Mesendoderm (in vitro differentiated cells): Measurements from ENCODE around the gene SMC5. TPM values are rescaled to one million over a fixed set of nuclear protein-coding genes. Genes with fewer than 3 reads are reported as not detected.

Source experiments
- DNase-seq: peaks from one replicate; pipeline ENCODE4 v3.0.0; 2013
- H2AK5ac ChIP-seq: 2 replicates; pipeline ENCODE4 v1.6.1; 2013; ENCODE audit warnings: low read length, inconsistent platforms
- H2BK120ac ChIP-seq: 2 replicates; pipeline ENCODE4 v1.6.1; 2013; ENCODE audit warnings: low read depth, mild to moderate bottlenecking, low read length, moderate library complexity, mixed read lengths
- H2BK15ac ChIP-seq: replicated peaks from 2 replicates; pipeline ENCODE4 v1.6.1; 2013; ENCODE audit warnings: low read depth, mild to moderate bottlenecking, moderate library complexity
- H2BK5ac ChIP-seq: 2 replicates; pipeline ENCODE4 v1.6.1; 2013; ENCODE audit warnings: low read length, inconsistent platforms
- H3K18ac ChIP-seq: 2 replicates; pipeline ENCODE4 v1.6.1; 2013; ENCODE audit warnings: mild to moderate bottlenecking, low read length, mixed read lengths
- H3K23ac ChIP-seq: one replicate; pipeline ENCODE4 v1.6.1; 2013; ENCODE audit warnings: low read length
- H3K27ac ChIP-seq: 2 replicates; pipeline ENCODE4 v1.5.1; 2013; ENCODE audit warnings: low read depth, mild to moderate bottlenecking, inconsistent platforms, low read length, moderate library complexity
- H3K27me3 ChIP-seq: 2 replicates; pipeline ENCODE4 v1.6.1; 2013; ENCODE audit warnings: low read length, control low read depth, mild to moderate bottlenecking, inconsistent platforms; ENCODE audit not compliant: insufficient read depth, poor library complexity
- H3K36me3 ChIP-seq: 2 replicates; pipeline ENCODE4 v1.6.1; 2013; ENCODE audit warnings: low read length, inconsistent platforms; ENCODE audit not compliant: control insufficient read depth, insufficient read depth
- H3K4ac ChIP-seq: one replicate; pipeline ENCODE4 v1.6.1; 2013; ENCODE audit warnings: low read depth, mild to moderate bottlenecking, low read length, moderate library complexity
- H3K4me1 ChIP-seq: 2 replicates; pipeline ENCODE4 v1.6.1; 2013; ENCODE audit warnings: low read depth, low read length, inconsistent platforms; ENCODE audit not compliant: control insufficient read depth
- H3K4me2 ChIP-seq: 2 replicates; pipeline ENCODE4 v1.6.1; 2013; ENCODE audit warnings: low read length
- H3K4me3 ChIP-seq: 2 replicates; pipeline ENCODE4 v1.5.1; 2013; ENCODE audit warnings: mild to moderate bottlenecking, low read length
- H3K56ac ChIP-seq: one replicate; pipeline ENCODE4 v1.6.1; 2013; ENCODE audit warnings: low read length
- H3K79me1 ChIP-seq: 2 replicates; pipeline ENCODE4 v1.6.1; 2013; ENCODE audit warnings: low read length, inconsistent platforms
- H3K79me2 ChIP-seq: 2 replicates; pipeline ENCODE4 v1.6.1; 2013; ENCODE audit warnings: mild to moderate bottlenecking, low read length; ENCODE audit not compliant: control insufficient read depth, insufficient read depth
- H3K9ac ChIP-seq: 2 replicates; pipeline ENCODE4 v1.6.1; 2013; ENCODE audit warnings: low read length, inconsistent platforms
- H4K5ac ChIP-seq: one replicate; pipeline ENCODE4 v1.6.1; 2013; ENCODE audit warnings: low read length
- H4K8ac ChIP-seq: one replicate; pipeline ENCODE4 v1.6.1; 2013; ENCODE audit warnings: low read depth, mild to moderate bottlenecking, control low read depth, low read length, moderate library complexity
- WGBS: extraction: QIAGEN DNeasy Blood & Tissue Kit; methylation state at CpG from one replicate; pipeline ENCODE4 v1.1.7; 2013; ENCODE audit warnings: low lambda C conversion rate, missing lambda C conversion rate; ENCODE audit not compliant: insufficient coverage; ENCODE audit errors: extremely low coverage; 5-methylcytosine and 5-hydroxymethylcytosine counted together
- polyA plus RNA-seq, 2 experiments: library from polyadenylated mRNA; stranded (reverse); fragments of 200-250 nt; gene quantifications; one replicate each; pipeline ENCODE4 v1.2.3, GENCODE V29; 2013

Gene SMC5
- 20.1 TPM for polyA plus RNA-seq (2013, experiment 1 of 2)
- polyA plus RNA-seq (2013, experiment 2 of 2) = 19.0 TPM

- Histone ChIP-seq H3K18ac (peak within 1 kb of the TSS; percentile 81), H3K4me3 (peak within 1 kb of the TSS; percentile 87), H2AK5ac (no peak within 1 kb of the TSS), H2BK5ac (peak within 1 kb of the TSS; percentile 73), H3K4me2 (peak within 1 kb of the TSS; percentile 80), H3K23ac (no peak within 1 kb of the TSS), H3K79me2 (peaks cover 44% of the 10 kb centered on the region), H3K4me1 (peaks cover 2% of the 10 kb centered on the region), H4K8ac (no peak within 1 kb of the TSS), H3K4ac (peak within 1 kb of the TSS; percentile 40), H2BK120ac (peak within 1 kb of the TSS; percentile 6), H3K36me3 (peaks cover 1% of the 10 kb centered on the region), H3K27me3 (no peaks in the 10 kb centered on the region), H3K79me1 (peaks cover 17% of the 10 kb centered on the region), H2BK15ac (no peak within 1 kb of the TSS), H3K56ac (peak within 1 kb of the TSS; percentile 95), H3K9ac (peak within 1 kb of the TSS; percentile 96), H3K27ac (peak within 1 kb of the TSS; percentile 85), H4K5ac (no peak within 1 kb of the TSS)
- peak; percentile 93 for DNase-seq
- no CpG with 5 or more reads among the region's 75 CpGs for WGBS
Observed at GRCh38 chr9:70258692-70259511, at the start of gene SMC5. SMC5 (plus strand) TSS chr9:70258978; CDS start chr9:70259079, 101 bp downstream.

GRCh38 chr9:70217029-70217428, 41.7 kb upstream of the SMC5 start:
- H3K27me3 ChIP-seq = no peaks in the 10 kb centered on the region
- no peak overlapping the region for H3K9ac ChIP-seq
- no peak overlapping the region for H2AK5ac ChIP-seq
- no peak overlapping the region for H3K4ac ChIP-seq
- H3K36me3 ChIP-seq = no peaks in the 10 kb centered on the region
- H2BK120ac ChIP-seq = no peak overlapping the region
- no peak overlapping the region for H3K23ac ChIP-seq
- no peak overlapping the region for H4K5ac ChIP-seq
- no peak overlapping the region for H3K27ac ChIP-seq
- DNase-seq = no peak
- no peak overlapping the region for H3K18ac ChIP-seq
- H3K79me1 ChIP-seq = no peaks in the 10 kb centered on the region
- no peak overlapping the region for H2BK15ac ChIP-seq
- H3K4me2 ChIP-seq = no peak overlapping the region
- no CpG with 5 or more reads among the region's 16 CpGs for WGBS
- H3K56ac ChIP-seq = no peak overlapping the region
- H4K8ac ChIP-seq = no peak overlapping the region
- H3K4me3 ChIP-seq = no peak overlapping the region
- H3K79me2 ChIP-seq = no peaks in the 10 kb centered on the region
- H2BK5ac ChIP-seq = no peak overlapping the region
- no peaks in the 10 kb centered on the region for H3K4me1 ChIP-seq

- no peak overlapping the region for H4K5ac ChIP-seq
- no peak overlapping the region for H3K4ac ChIP-seq
- H2BK120ac ChIP-seq = no peak overlapping the region
- no peak overlapping the region for H2BK5ac ChIP-seq
- no peak for DNase-seq
- H3K9ac ChIP-seq = no peak overlapping the region
- H3K79me2 ChIP-seq = no peaks in the 10 kb centered on the region
- H3K36me3 ChIP-seq = no peaks in the 10 kb centered on the region
- H3K56ac ChIP-seq = no peak overlapping the region
- no peaks in the 10 kb centered on the region for H3K79me1 ChIP-seq
- H3K23ac ChIP-seq = no peak overlapping the region
- no peak overlapping the region for H3K27ac ChIP-seq
- H3K4me3 ChIP-seq = no peak overlapping the region
- no peak overlapping the region for H3K4me2 ChIP-seq
- H2BK15ac ChIP-seq = no peak overlapping the region
- no CpG with 5 or more reads among the region's 1 CpG for WGBS
- no peaks in the 10 kb centered on the region for H3K27me3 ChIP-seq
- no peak overlapping the region for H3K18ac ChIP-seq
- no peak overlapping the region for H2AK5ac ChIP-seq
- H3K4me1 ChIP-seq = no peaks in the 10 kb centered on the region
- H4K8ac ChIP-seq = no peak overlapping the region
Observed at GRCh38 chr9:70218767-70219166, 40.0 kb upstream of the SMC5 start.

- WGBS = no CpG with 5 or more reads among the region's 2 CpGs
- H2AK5ac ChIP-seq = no peak overlapping the region
- DNase-seq = no peak
Observed at GRCh38 chr9:70220216-70220615, 38.6 kb upstream of the SMC5 start.

GRCh38 chr9:70222354-70222753, 36.4 kb upstream of the SMC5 start:
- Histone ChIP-seq H2BK5ac (no peak overlapping the region), H3K4me2 (no peak overlapping the region), H2BK120ac (no peak overlapping the region), H3K36me3 (no peaks in the 10 kb centered on the region), H3K4ac (no peak overlapping the region), H3K79me2 (no peaks in the 10 kb centered on the region), H3K4me1 (no peaks in the 10 kb centered on the region), H4K8ac (no peak overlapping the region), H3K4me3 (no peak overlapping the region), H2AK5ac (no peak overlapping the region), H3K9ac (no peak overlapping the region), H4K5ac (no peak overlapping the region), H3K56ac (no peak overlapping the region), H3K18ac (no peak overlapping the region), H2BK15ac (no peak overlapping the region), H3K27me3 (no peaks in the 10 kb centered on the region), H3K23ac (no peak overlapping the region), H3K79me1 (no peaks in the 10 kb centered on the region), H3K27ac (no peak overlapping the region)
- no peak for DNase-seq
- no CpG with 5 or more reads among the region's 1 CpG for WGBS

More at GRCh38 chr9:70220216-70220615, 38.6 kb upstream of the SMC5 start:
- Histone ChIP-seq H3K36me3 (no peaks in the 10 kb centered on the region), H4K8ac (no peak overlapping the region), H3K79me2 (no peaks in the 10 kb centered on the region), H3K79me1 (no peaks in the 10 kb centered on the region), H3K9ac (no peak overlapping the region), H3K18ac (no peak overlapping the region), H3K27ac (no peak overlapping the region), H3K4me2 (no peak overlapping the region), H4K5ac (no peak overlapping the region), H3K4me1 (no peaks in the 10 kb centered on the region), H3K56ac (no peak overlapping the region), H3K4me3 (no peak overlapping the region), H3K4ac (no peak overlapping the region), H3K23ac (no peak overlapping the region), H2BK15ac (no peak overlapping the region), H3K27me3 (no peaks in the 10 kb centered on the region), H2BK5ac (no peak overlapping the region), H2BK120ac (no peak overlapping the region)
